ENCODE measurements around the gene GARNL3.

GRCh38 chr9:127423934-127424675, 159.5 kb downstream of the GARNL3 start, which contains the start of gene ZNF79:
- TF ChIP-seq CTCF (IDR thresholded peaks at IDR 0.05) (no peak), POLR2AphosphoS5 (IDR thresholded peaks at IDR 0.05; ENCODE audit: insufficient read depth in 1 of 2, low read depth in 1 of 2) (peak; percentile 92 to 98)

Measured in vagina (tissue), 2 donors.